Esophagus muscularis mucosa (tissue), 4 donors: Measurements from ENCODE around the gene SPTBN1. TPM values are rescaled to one million over a fixed set of nuclear protein-coding genes. Genes with fewer than 3 reads are reported as not detected.
A peak's percentile ranks its signal among the peaks of the same experiment; 100 is the strongest.

ENCODE experiments used
- DNase-seq: peaks from one replicate; pipeline ENCODE4 v3.0.0-alpha.2; 2017; ENCODE audit errors: extremely low spot score
- H3K27ac ChIP-seq, 4 donors: fragments of 200-600 bp; sonication (generic); replicated peaks in 1 of 4; 1 replicate in 3 of 4; 2 replicates in 1 of 4; pipeline ENCODE4 v1.5.1; 2016 to 2019; ENCODE audit warnings: mild to moderate bottlenecking in 1 of 4
- H3K27me3 ChIP-seq, 4 donors: fragments of 200-600 bp; sonication (generic); one replicate each; pipeline versions ENCODE4 v1.5.1 to v1.6.0; 2016 to 2019
- H3K36me3 ChIP-seq, 4 donors: fragments of 200-600 bp; sonication (generic); one replicate each; pipeline ENCODE4 v1.5.1; 2016 to 2019
- H3K4me1 ChIP-seq, 4 donors: fragments of 200-600 bp; sonication (generic); one replicate each; pipeline ENCODE4 v1.5.1; 2016 to 2019
- H3K4me3 ChIP-seq, 4 donors: fragments of 200-600 bp; sonication (generic); 1 replicate in 2 of 4; 2 replicates in 2 of 4; pipeline ENCODE4 v1.5.1; 2016 to 2019; ENCODE audit warnings: mild to moderate bottlenecking in 4 of 4, moderate library complexity in 1 of 4
- H3K9me3 ChIP-seq, 4 donors: fragments of 200-600 bp; sonication (generic); 1 replicate in 3 of 4; 2 replicates in 1 of 4; pipeline ENCODE4 v1.5.1; 2016 to 2019
- EP300 ChIP-seq: sonication (generic); formaldehyde crosslinking; IDR thresholded peaks from one replicate; pipeline ENCODE4 v1.6.1; 2017; ENCODE audit warnings: antibody characterized with exemption
- POLR2A ChIP-seq: fragments of 450-650 bp; IDR thresholded peaks from one replicate; pipeline ENCODE4 v1.6.1; 2017; ENCODE audit warnings: antibody characterized with exemption, moderate library complexity, mild to moderate bottlenecking, low read depth
- POLR2AphosphoS5 ChIP-seq, 2 donors: sonication (generic); formaldehyde crosslinking; IDR thresholded peaks; one replicate each; pipeline ENCODE4 v1.6.1; 2017; ENCODE audit warnings: antibody characterized with exemption in 2 of 2
- WGBS: methylation state at CpG from one replicate; pipeline ENCODE4 v1.1.5; 2018; 5-methylcytosine and 5-hydroxymethylcytosine counted together
- intact Hi-C: fragments of 100-400 bp; cut with DNase I; formaldehyde crosslinking; loops from one replicate; pipeline ENCODE4 v1.15.1; 2023
- total RNA-seq, 4 donors: library from RNA; depleted of rRNA; stranded (reverse); fragments of >200 nt; gene quantifications; one replicate each; pipeline versions ENCODE4 v1.1.0 to v1.2.1, GENCODE V29; 2016
- TF ChIP-seq, protein P1 (sequence below), 3 experiments: fragments of 200-600 bp in 2 of 3; fragments of 450-650 bp in 1 of 3; sonication (generic) in 2 of 3; IDR thresholded peaks; one replicate each; pipeline ENCODE4 v1.5.1; 2017 to 2019; ENCODE audit warnings: antibody characterized with exemption in 3 of 3, mild to moderate bottlenecking in 2 of 3, moderate library complexity in 1 of 3

The SPTBN1 gene
- 100 to 1,000 TPM; 465 to 600 (median 547) TPM for total RNA-seq

DNA sequence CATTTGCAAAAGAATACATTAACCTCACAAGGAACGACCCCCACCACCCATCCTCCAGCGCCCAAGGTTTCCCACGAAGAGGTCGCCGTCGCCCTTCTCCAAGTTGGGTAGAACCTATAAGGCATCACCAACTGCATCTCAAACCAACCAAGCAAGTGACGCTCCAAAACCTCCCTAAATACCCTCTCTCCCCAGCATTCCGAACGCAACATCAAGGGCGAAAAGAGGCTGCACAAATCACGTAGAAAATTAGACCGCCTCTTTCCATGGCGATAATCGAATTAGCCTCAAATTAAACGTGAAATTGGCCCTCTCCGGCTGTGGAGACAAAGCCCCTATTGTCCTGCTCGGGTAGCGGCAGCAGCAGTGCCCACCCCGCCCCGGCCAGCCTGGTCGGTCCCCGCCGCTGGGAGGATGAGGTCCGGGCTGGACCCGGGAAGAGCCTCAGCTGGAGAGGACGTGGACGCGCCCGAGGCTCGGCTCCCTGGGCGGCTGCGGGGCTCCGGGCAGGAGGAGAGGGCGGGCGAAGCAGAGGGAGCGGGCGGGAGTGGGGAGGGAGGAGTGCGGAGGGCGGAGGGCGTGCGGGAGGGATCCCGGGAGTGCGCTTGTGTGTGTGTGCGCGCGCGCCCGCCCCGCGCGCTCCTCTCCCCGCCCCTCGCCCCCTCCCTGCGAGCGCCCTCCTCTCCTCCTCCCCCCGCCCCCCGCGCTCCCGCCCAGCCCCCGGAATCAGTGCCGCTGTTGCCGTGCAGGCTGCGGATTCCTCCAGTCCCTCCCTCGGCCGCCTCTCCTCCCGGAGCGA lies at the start of gene SPTBN1:
TSS of gene SPTBN1 (plus strand) at position 765 of the 799 bp plus-strand sequence. CDS start 70,092 bp downstream, outside the sequence.
- DNase-seq: peak; percentile 98
- peak within 1 kb of the TSS; percentile 90 to 99 (median 94) for H3K4me3 ChIP-seq
- H3K27me3 ChIP-seq: no peaks in the 10 kb centered on the region
- peaks cover 32 to 44% (median 41%) of the 10 kb centered on the region in 4 donors for H3K4me1 ChIP-seq
- TF ChIP-seq POLR2A (peak; percentile 45), POLR2AphosphoS5 (IDR thresholded peaks at IDR 0.05) (peak; percentile 74 to 95), EP300 (no peak)
- TF ChIP-seq, protein P1, sequence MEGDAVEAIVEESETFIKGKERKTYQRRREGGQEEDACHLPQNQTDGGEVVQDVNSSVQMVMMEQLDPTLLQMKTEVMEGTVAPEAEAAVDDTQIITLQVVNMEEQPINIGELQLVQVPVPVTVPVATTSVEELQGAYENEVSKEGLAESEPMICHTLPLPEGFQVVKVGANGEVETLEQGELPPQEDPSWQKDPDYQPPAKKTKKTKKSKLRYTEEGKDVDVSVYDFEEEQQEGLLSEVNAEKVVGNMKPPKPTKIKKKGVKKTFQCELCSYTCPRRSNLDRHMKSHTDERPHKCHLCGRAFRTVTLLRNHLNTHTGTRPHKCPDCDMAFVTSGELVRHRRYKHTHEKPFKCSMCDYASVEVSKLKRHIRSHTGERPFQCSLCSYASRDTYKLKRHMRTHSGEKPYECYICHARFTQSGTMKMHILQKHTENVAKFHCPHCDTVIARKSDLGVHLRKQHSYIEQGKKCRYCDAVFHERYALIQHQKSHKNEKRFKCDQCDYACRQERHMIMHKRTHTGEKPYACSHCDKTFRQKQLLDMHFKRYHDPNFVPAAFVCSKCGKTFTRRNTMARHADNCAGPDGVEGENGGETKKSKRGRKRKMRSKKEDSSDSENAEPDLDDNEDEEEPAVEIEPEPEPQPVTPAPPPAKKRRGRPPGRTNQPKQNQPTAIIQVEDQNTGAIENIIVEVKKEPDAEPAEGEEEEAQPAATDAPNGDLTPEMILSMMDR (IDR thresholded peaks at IDR 0.05): peak in 1 of 3 experiments; percentile 19
- WGBS: under 1% methylated on average over 23 of the region's 67 CpGs
- no peaks in the 10 kb centered on the region for H3K36me3 ChIP-seq
- intact Hi-C loops: loop anchor here (2.0 kb wide), 1 partner anchor 249 kb away; no protein-coding TSS in a partner anchor
- H3K27ac ChIP-seq: peak within 1 kb of the TSS; percentile 98 to 99 (median 98)
- H3K9me3 ChIP-seq: no peaks in the 10 kb centered on the region

DNA sequence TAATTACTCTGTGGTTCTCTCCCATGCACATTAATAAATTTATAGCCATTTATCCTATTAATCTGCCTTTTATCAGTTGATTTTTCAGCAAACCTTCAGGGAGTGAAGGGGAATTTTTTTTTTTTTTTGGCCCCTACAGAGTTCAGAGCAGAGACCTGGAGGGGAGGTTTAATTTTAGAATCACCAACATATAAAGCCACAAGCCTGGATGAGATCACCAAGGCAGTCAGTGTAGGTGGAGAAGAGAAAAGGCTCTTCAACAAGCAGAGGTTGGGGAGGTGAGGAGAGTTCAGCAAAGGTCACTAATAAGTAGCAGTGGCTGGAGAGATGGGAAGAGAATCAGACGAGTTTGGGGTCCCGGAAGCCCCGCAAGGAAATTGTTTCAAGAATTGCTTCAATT lies 48.4 kb upstream of the SPTBN1 start:
- 86% methylated on average over 3 of the region's 3 CpGs for WGBS
- intact Hi-C loops: no loop called here
- no peak overlapping the region for H3K27ac ChIP-seq

DNA sequence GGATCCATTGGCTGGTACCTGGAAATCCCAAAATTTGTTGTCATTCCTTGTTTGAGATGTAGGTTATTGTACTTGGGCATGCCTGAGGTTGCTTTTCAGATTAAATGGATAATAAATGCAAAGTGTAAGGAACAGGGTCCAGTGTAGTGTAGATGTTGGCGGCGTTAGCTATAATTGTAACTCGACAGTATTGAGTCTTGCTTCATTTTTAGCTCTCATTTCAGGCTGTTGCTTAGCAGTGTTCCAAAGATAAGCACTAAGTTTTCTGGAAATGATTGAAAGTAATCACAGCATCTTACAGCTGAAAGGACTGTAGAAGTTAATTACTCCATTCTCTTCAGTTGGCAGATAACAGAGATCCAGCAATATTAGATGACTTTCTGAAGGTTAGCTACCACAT lies 47.8 kb upstream of the SPTBN1 start:
- WGBS: 92% methylated on average over 3 of the region's 3 CpGs
- TF ChIP-seq, protein P1 (IDR thresholded peaks at IDR 0.05): no peak
- TF ChIP-seq POLR2A (no peak), POLR2AphosphoS5 (IDR thresholded peaks at IDR 0.05) (no peak), EP300 (no peak)

More for the DNA sequence above, 48.4 kb upstream of the SPTBN1 start:
- Histone ChIP-seq H3K4me3 (no peak overlapping the region), H3K4me1 (peaks cover 13 to 28% (median 24%) of the 10 kb centered on the region in 4 donors), H3K27me3 (no peaks in the 10 kb centered on the region), H3K9me3 (no peaks in the 10 kb centered on the region), H3K36me3 (no peaks in the 10 kb centered on the region)
- DNase-seq: no peak
- TF ChIP-seq POLR2A: no peak
- TF ChIP-seq, protein P1 (IDR thresholded peaks at IDR 0.05): no peak
- no peak for TF ChIP-seq EP300
- TF ChIP-seq POLR2AphosphoS5 (IDR thresholded peaks at IDR 0.05): no peak

DNA sequence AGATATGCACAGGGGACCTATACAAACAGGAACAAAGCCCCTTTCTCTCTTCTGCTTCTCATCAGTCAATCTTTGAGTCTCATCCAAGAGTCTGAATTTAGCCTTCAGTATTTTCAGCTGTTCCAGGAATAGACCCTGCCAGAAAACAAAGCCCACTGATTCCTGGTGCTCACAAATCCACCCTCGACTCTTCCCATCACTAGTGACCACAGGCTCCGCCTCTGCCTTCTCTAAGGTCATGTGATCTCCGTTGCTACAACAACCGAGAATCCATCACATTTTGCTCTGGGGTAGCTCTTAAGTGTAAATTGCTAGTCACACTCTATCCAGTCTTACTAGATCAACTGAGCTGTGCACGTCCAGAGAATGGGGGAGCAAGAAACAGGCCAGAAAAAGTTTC lies 46.4 kb upstream of the SPTBN1 start:
- intact Hi-C loops: no loop called here
- Histone ChIP-seq H3K27ac (no peak overlapping the region), H3K36me3 (no peaks in the 10 kb centered on the region), H3K4me1 (peaks cover 13 to 20% (median 20%) of the 10 kb centered on the region in 4 donors), H3K4me3 (no peak overlapping the region), H3K9me3 (no peaks in the 10 kb centered on the region), H3K27me3 (no peaks in the 10 kb centered on the region)
- 57% methylated on average over 5 of the region's 5 CpGs for WGBS
- no peak for DNase-seq
- no peak for TF ChIP-seq POLR2AphosphoS5 (IDR thresholded peaks at IDR 0.05)
- TF ChIP-seq EP300: no peak
- TF ChIP-seq, protein P1 (IDR thresholded peaks at IDR 0.05): no peak
- TF ChIP-seq POLR2A: no peak

More for the DNA sequence above, 47.8 kb upstream of the SPTBN1 start:
- no peaks in the 10 kb centered on the region for H3K36me3 ChIP-seq
- H3K27me3 ChIP-seq: no peaks in the 10 kb centered on the region
- intact Hi-C loops: no loop called here
- H3K9me3 ChIP-seq: no peaks in the 10 kb centered on the region
- H3K4me1 ChIP-seq: peaks cover 13 to 22% (median 20%) of the 10 kb centered on the region in 4 donors
- H3K4me3 ChIP-seq: no peak overlapping the region
- no peak overlapping the region for H3K27ac ChIP-seq
- no peak for DNase-seq
